HepG2 (cell line): Measurements from ENCODE around the gene ZDBF2. TPM values are rescaled to one million over a fixed set of nuclear protein-coding genes. Genes with fewer than 3 reads are reported as not detected.

Experiments
- NFKBIZ ChIP-seq: IDR thresholded peaks from 2 replicates; pipeline ENCODE4 v1.6.1; 2018; ENCODE audit warnings: missing genetic modification reagents, missing compliant biosample characterization
- NR2C2 ChIP-seq: sonication (generic); formaldehyde crosslinking; IDR thresholded peaks from 2 replicates; pipeline ENCODE4 v1.4.0; 2020; ENCODE audit warnings: missing genetic modification reagents, mild to moderate bottlenecking, moderate library complexity, borderline replicate concordance
- TOPORS ChIP-seq: sonication (generic); formaldehyde crosslinking; IDR thresholded peaks from 2 replicates; pipeline ENCODE4 v1.8.0; 2023; ENCODE audit warnings: mild to moderate bottlenecking, missing genetic modification reagents
- TRIM24 ChIP-seq: sonication (generic); formaldehyde crosslinking; IDR thresholded peaks from 2 replicates; pipeline ENCODE4 v1.8.0; 2022; ENCODE audit warnings: mild to moderate bottlenecking, missing genetic modification reagents
- ZMYM3 ChIP-seq: sonication (generic); formaldehyde crosslinking; IDR thresholded peaks from 2 replicates; pipeline ENCODE4 v1.5.1; 2020; ENCODE audit warnings: mild to moderate bottlenecking, missing genetic modification reagents
- ZNF546 ChIP-seq: sonication (generic); formaldehyde crosslinking; conservative IDR thresholded peaks from 2 replicates; pipeline ENCODE4 v1.8.1; 2023; ENCODE audit warnings: mild to moderate bottlenecking, missing genetic modification reagents
- ZNF839 ChIP-seq: sonication (generic); formaldehyde crosslinking; IDR thresholded peaks from 2 replicates; pipeline ENCODE4 v1.4.0; 2020; ENCODE audit warnings: missing genetic modification reagents, mild to moderate bottlenecking, borderline replicate concordance
- polyA plus RNA-seq, 8 experiments: library from polyadenylated mRNA; depleted of rRNA in 3 of 8; stranded (reverse) in 7 of 8; unstranded in 1 of 8; fragments of >200 nt; fragmentation: Illumina TruSeq in 4 of 8; extraction: Trizol in 4 of 8; gene quantifications; 2 replicates each; pipeline versions ENCODE4 v1.2.1 to v1.2.3, GENCODE V29; 2011 to 2016; ENCODE audit warnings: low read depth in 4 of 8, missing spikeins in 1 of 8, mixed read lengths in 1 of 8; ENCODE audit not compliant: insufficient read depth in 1 of 8
- total RNA-seq, 5 experiments: library from RNA; depleted of rRNA; stranded (reverse); fragments of >200 nt; fragmentation: Illumina TruSeq; extraction: Trizol; gene quantifications; 2 replicates each; pipeline ENCODE4 v1.2.3, GENCODE V29; 2016; ENCODE audit warnings: low read depth in 1 of 5
- TF ChIP-seq, protein P1 (sequence below): sonication (generic); formaldehyde crosslinking; IDR thresholded peaks from 2 replicates; pipeline ENCODE4 v1.4.0; 2020; ENCODE audit warnings: missing genetic modification reagents
- TF ChIP-seq, protein P2 (sequence below): IDR thresholded peaks from 2 replicates; pipeline ENCODE4 v1.6.1; 2016; ENCODE audit warnings: missing biosample characterization, missing genetic modification reagents, low read depth

Gene ZDBF2
- total and polyA plus RNA-seq, 2 of the 13 experiments (the other 11 are each of a cell fraction or from before 2014, with no cell fraction given) = 1.5 to 2.0 TPM

DNA sequence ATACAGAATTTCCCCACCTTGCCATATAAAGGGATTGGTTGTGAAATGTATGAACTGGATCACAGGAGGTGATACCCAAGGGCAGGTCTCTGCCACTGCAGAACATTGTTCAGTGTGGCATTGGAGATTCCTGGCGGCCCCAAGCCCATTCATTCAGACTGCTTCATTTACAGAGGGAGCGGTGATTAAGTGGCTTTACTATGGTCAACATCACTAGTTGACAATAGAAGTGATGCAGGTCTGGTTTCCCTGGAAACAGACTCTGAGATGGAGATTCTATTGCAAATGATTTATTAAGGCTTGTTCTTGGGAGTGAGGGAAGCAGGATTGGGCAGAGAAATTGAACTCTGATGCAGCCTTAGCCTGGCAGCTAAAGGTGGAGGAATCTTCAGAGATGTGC is 62.4 kb downstream of the ZDBF2 start (continued):
- TF ChIP-seq, protein P1, sequence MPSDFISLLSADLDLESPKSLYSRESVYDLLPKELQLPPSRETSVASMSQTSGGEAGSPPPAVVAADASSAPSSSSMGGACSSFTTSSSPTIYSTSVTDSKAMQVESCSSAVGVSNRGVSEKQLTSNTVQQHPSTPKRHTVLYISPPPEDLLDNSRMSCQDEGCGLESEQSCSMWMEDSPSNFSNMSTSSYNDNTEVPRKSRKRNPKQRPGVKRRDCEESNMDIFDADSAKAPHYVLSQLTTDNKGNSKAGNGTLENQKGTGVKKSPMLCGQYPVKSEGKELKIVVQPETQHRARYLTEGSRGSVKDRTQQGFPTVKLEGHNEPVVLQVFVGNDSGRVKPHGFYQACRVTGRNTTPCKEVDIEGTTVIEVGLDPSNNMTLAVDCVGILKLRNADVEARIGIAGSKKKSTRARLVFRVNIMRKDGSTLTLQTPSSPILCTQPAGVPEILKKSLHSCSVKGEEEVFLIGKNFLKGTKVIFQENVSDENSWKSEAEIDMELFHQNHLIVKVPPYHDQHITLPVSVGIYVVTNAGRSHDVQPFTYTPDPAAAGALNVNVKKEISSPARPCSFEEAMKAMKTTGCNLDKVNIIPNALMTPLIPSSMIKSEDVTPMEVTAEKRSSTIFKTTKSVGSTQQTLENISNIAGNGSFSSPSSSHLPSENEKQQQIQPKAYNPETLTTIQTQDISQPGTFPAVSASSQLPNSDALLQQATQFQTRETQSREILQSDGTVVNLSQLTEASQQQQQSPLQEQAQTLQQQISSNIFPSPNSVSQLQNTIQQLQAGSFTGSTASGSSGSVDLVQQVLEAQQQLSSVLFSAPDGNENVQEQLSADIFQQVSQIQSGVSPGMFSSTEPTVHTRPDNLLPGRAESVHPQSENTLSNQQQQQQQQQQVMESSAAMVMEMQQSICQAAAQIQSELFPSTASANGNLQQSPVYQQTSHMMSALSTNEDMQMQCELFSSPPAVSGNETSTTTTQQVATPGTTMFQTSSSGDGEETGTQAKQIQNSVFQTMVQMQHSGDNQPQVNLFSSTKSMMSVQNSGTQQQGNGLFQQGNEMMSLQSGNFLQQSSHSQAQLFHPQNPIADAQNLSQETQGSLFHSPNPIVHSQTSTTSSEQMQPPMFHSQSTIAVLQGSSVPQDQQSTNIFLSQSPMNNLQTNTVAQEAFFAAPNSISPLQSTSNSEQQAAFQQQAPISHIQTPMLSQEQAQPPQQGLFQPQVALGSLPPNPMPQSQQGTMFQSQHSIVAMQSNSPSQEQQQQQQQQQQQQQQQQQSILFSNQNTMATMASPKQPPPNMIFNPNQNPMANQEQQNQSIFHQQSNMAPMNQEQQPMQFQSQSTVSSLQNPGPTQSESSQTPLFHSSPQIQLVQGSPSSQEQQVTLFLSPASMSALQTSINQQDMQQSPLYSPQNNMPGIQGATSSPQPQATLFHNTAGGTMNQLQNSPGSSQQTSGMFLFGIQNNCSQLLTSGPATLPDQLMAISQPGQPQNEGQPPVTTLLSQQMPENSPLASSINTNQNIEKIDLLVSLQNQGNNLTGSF = no peak
- TF ChIP-seq TRIM24 (no peak), ZNF839 (no peak), ZNF546 (no peak), ZMYM3 (CRISPR knock-in tag) (no peak), TOPORS (CRISPR knock-in tag) (no peak), NFKBIZ (no peak), NR2C2 (CRISPR knock-in tag) (no peak)
- TF ChIP-seq, protein P2, sequence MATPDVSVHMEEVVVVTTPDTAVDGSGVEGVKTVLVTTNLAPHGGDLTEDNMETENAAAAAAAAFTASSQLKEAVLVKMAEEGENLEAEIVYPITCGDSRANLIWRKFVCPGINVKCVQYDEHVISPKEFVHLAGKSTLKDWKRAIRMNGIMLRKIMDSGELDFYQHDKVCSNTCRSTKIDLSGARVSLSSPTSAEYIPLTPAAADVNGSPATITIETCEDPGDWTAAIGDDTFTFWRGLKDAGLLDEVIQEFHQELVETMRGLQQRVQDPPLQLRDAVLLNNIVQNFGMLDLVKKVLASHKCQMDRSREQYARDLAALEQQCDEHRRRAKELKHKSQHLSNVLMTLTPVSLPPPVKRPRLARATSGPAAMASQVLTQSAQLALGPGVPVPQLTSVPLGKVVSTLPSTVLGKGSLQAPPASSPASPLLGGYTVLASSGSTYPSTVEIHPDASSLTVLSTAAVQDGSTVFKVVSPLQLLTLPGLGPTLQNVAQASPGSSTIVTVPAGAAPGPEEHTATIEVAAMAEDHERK (CRISPR knock-in tag) = no peak
